HCT116 (cell line): ENCODE measurements around the gene TMEM132D. TPM values are rescaled to one million over a fixed set of nuclear protein-coding genes. Genes with fewer than 3 reads are reported as not detected.

Experiments
- ATAC-seq: fragments of 200-7000 bp; cut with Tn5 transposase; 2 replicates; pipeline ENCODE4 v1.9.1; 2020; ENCODE audit warnings: mild to moderate bottlenecking, moderate library complexity
- BruUV-seq: library from RNA; stranded (reverse); fragments of 400-500 nt; replicated peaks from 2 replicates; lab custom pipeline; 2021; lab: Mats Ljungman, UMichigan
- CTCF ChIA-PET: fragments of 300-600 bp; sonication (Branson Sonifier 250); formaldehyde crosslinking; loops from one replicate; lab custom pipeline; 2021; ENCODE audit warnings: antibody characterized with exemption; lab: Charles Lee
- POLR2A ChIA-PET: fragments of 300-600, 350-600 bp; sonication (Branson Sonifier 250); formaldehyde crosslinking; loops from one replicate; lab custom pipeline; 2021; ENCODE audit warnings: antibody characterized with exemption; lab: Charles Lee
- RAD21 ChIA-PET, 2 experiments: fragments of 300-600 bp; sonication (Branson Sonifier 250); formaldehyde crosslinking; loops; one replicate each; lab custom pipeline; 2023; ENCODE audit warnings: low total read pairs in 2 of 2; ENCODE audit not compliant: uncharacterized antibody in 2 of 2, unreplicated experiment in 2 of 2, low non-redundant PET in 1 of 2; lab: Charles Lee
- DNase-seq: peaks from one replicate; pipeline ENCODE4 v3.0.0-alpha.2; 2010; ENCODE audit warnings: low read depth, low spot score
- H2AFZ ChIP-seq: fragments of 200-600 bp; shearing (Covaris generic), sonication (generic); 2 replicates; pipeline ENCODE4 v1.6.1; 2017; ENCODE audit warnings: low read depth, mixed run types, mixed read lengths, antibody characterized with exemption, low read length; ENCODE audit not compliant: poor library complexity, severe bottlenecking
- H3K27ac ChIP-seq: 2 replicates; pipeline ENCODE4 v1.5.1; 2012; ENCODE audit warnings: low read depth, low read length
- H3K27me3 ChIP-seq: fragments of 200-600 bp; sonication (generic); 2 replicates; pipeline ENCODE4 v1.6.1; 2016; ENCODE audit warnings: mixed run types, low read length, mixed read lengths; ENCODE audit not compliant: insufficient read depth
- H3K36me3 ChIP-seq, 2 experiments: fragments of 200-500 bp in 1 of 2; fragments of 200-600 bp in 1 of 2; sonication (Bioruptor generic) in 1 of 2; sonication (generic) in 1 of 2; 2 replicates each; pipeline versions ENCODE4 v1.5.1 to v1.6.1; 2014 to 2016; ENCODE audit warnings: low read length in 2 of 2, inconsistent platforms in 1 of 2, mixed read lengths in 1 of 2, mixed run types in 1 of 2; ENCODE audit not compliant: insufficient read depth in 2 of 2, control insufficient read depth in 1 of 2
- H3K4me1 ChIP-seq, 2 experiments: fragments of 200-600 bp in 1 of 2; sonication (generic) in 1 of 2; 2 replicates each; pipeline versions ENCODE4 v1.5.1 to v1.6.1; 2012 to 2017; ENCODE audit warnings: low read length in 2 of 2, inconsistent platforms in 1 of 2, mild to moderate bottlenecking in 1 of 2, mixed read lengths in 1 of 2, mixed run types in 1 of 2, moderate library complexity in 1 of 2; ENCODE audit not compliant: insufficient read depth in 2 of 2, control insufficient read depth in 1 of 2
- H3K4me2 ChIP-seq: fragments of 200-600 bp; sonication (generic); 2 replicates; pipeline ENCODE4 v1.6.1; 2017; ENCODE audit warnings: mixed run types, low read length, mixed read lengths
- H3K4me3 ChIP-seq, 2 experiments: fragments of 200-600 bp in 1 of 2; sonication (generic) in 1 of 2; replicated peaks in 1 of 2; 2 replicates each; pipeline ENCODE4 v1.5.1; 2011 to 2016; ENCODE audit warnings: low read length in 2 of 2, control low read depth in 1 of 2, low read depth in 1 of 2, mild to moderate bottlenecking in 1 of 2, mixed read lengths in 1 of 2, mixed run types in 1 of 2
- H3K79me2 ChIP-seq: fragments of 200-600 bp; sonication (generic); 2 replicates; pipeline ENCODE4 v1.6.1; 2017; ENCODE audit warnings: mild to moderate bottlenecking, mixed run types, low read length, moderate library complexity, mixed read lengths; ENCODE audit not compliant: insufficient read depth
- H3K9ac ChIP-seq: fragments of 200-600 bp; sonication (generic); 2 replicates; pipeline ENCODE4 v1.6.1; 2016; ENCODE audit warnings: low read length, mixed read lengths
- H3K9me2 ChIP-seq: fragments of 200-600 bp; sonication (generic), shearing (Covaris generic); 2 replicates; pipeline ENCODE4 v1.6.1; 2017; ENCODE audit warnings: mixed run types, mild to moderate bottlenecking, moderate library complexity; ENCODE audit not compliant: insufficient read depth
- H3K9me3 ChIP-seq, 2 experiments: fragments of 200-500 bp in 1 of 2; fragments of 200-600 bp in 1 of 2; sonication (Bioruptor generic) in 1 of 2; sonication (generic) in 1 of 2; 2 replicates each; pipeline ENCODE4 v1.6.1; 2014 to 2017; ENCODE audit warnings: low read length in 2 of 2, mixed read lengths in 2 of 2, inconsistent platforms in 1 of 2, low read depth in 1 of 2, mild to moderate bottlenecking in 1 of 2, mixed run types in 1 of 2, moderate library complexity in 1 of 2; ENCODE audit not compliant: control insufficient read depth in 1 of 2, insufficient read depth in 1 of 2
- H4K20me1 ChIP-seq: fragments of 200-600 bp; sonication (generic), shearing (Covaris generic); 2 replicates; pipeline ENCODE4 v1.6.1; 2017; ENCODE audit warnings: mixed run types, mild to moderate bottlenecking, moderate library complexity; ENCODE audit not compliant: insufficient read depth
- ATF3 ChIP-seq: IDR thresholded peaks from 2 replicates; pipeline ENCODE4 v1.6.1; 2012
- ELF1 ChIP-seq: IDR thresholded peaks from 2 replicates; pipeline ENCODE4 v1.6.1; 2012; ENCODE audit warnings: low read depth, borderline replicate concordance
- MAX ChIP-seq: IDR thresholded peaks from 2 replicates; pipeline ENCODE4 v1.6.1; 2012
- SIN3A ChIP-seq: IDR thresholded peaks from 2 replicates; pipeline ENCODE4 v1.6.1; 2012; ENCODE audit warnings: low read depth
- YY1 ChIP-seq: IDR thresholded peaks from 2 replicates; pipeline ENCODE4 v1.6.1; 2011; ENCODE audit warnings: low read length, low read depth, moderate library complexity, mild to moderate bottlenecking; ENCODE audit not compliant: insufficient replicate concordance; ENCODE audit errors: extremely low read depth
- intact Hi-C: fragments of 100-400 bp; cut with micrococcal nuclease; formaldehyde crosslinking; loops from 2 replicates; pipeline ENCODE4 v1.10.0; 2022
- total RNA-seq: library from RNA; stranded (reverse); gene quantifications from one replicate; pipeline ENCODE4 v1.2.1, GENCODE V29; 2021; ENCODE audit not compliant: unreplicated experiment

Gene TMEM132D
- total RNA-seq, 1 experiment from 2014 or later, result not detected

GRCh38 chr12:129870796-129871195 lies 33.0 kb downstream of the TMEM132D start:
- Histone ChIP-seq H3K4me3 (no peak overlapping the region), H3K4me1 (no peaks in the 10 kb centered on the region), H2AFZ (no peak overlapping the region), H4K20me1 (no peaks in the 10 kb centered on the region), H3K9me2 (no peaks in the 10 kb centered on the region), H3K27me3 (no peaks in the 10 kb centered on the region), H3K36me3 (no peaks in the 10 kb centered on the region)
- DNase-seq, result no peak
- TF ChIP-seq MAX (no peak), SIN3A (no peak), ELF1 (no peak), YY1 (no peak), ATF3 (no peak)
- TF ChIP-seq, all 23 proteins: peak for 0
- H3K4me2 ChIP-seq, result no peak overlapping the region
- POLR2A ChIA-PET, result no interaction called here
- no peaks in the 10 kb centered on the region for H3K79me2 ChIP-seq
- no peak overlapping the region for H3K27ac ChIP-seq
- no peak for ATAC-seq
- no TSS peak for BruUV-seq
- no peak overlapping the region for H3K9ac ChIP-seq
- intact Hi-C loops, result no loop called here
- CTCF ChIA-PET, result no interaction called here
- RAD21 ChIA-PET, result no interaction called here
- H3K9me3 ChIP-seq, result peaks cover 4 to 14% of the 10 kb centered on the region in 2 experiments; a peak in 2 of 4 replicates

GRCh38 chr12:129870136-129870535 lies 33.7 kb downstream of the TMEM132D start:
- RAD21 ChIA-PET, result no interaction called here

More at GRCh38 chr12:129870136-129870535, 33.7 kb downstream of the TMEM132D start:
- no peak overlapping the region for H3K4me2 ChIP-seq
- H3K27me3 ChIP-seq, result no peaks in the 10 kb centered on the region
- DNase-seq, result no peak
- ChIA-PET POLR2A (no interaction called here), CTCF (no interaction called here)
- H3K4me3 ChIP-seq, result no peak overlapping the region
- H3K4me1 ChIP-seq, result no peaks in the 10 kb centered on the region
- no TSS peak for BruUV-seq
- H3K36me3 ChIP-seq, result no peaks in the 10 kb centered on the region
- H3K9me3 ChIP-seq, result peaks cover 4 to 19% of the 10 kb centered on the region in 2 experiments; a peak in 2 of 4 replicates
- no peak for TF ChIP-seq SIN3A
- H3K9me2 ChIP-seq, result no peaks in the 10 kb centered on the region
- no peaks in the 10 kb centered on the region for H4K20me1 ChIP-seq
- ATAC-seq, result no peak
- no peak overlapping the region for H3K9ac ChIP-seq
- intact Hi-C loops, result no loop called here
- H2AFZ ChIP-seq, result no peak overlapping the region
- no peak overlapping the region for H3K27ac ChIP-seq
- no peaks in the 10 kb centered on the region for H3K79me2 ChIP-seq
